ENCODE measurements around the gene UNKL.
"Not testable (repeated sequence)": the region's sequence is repeated elsewhere in the genome, so short reads cannot be mapped to it uniquely, and the experiment has no call there.

The UNKL gene

DNA sequence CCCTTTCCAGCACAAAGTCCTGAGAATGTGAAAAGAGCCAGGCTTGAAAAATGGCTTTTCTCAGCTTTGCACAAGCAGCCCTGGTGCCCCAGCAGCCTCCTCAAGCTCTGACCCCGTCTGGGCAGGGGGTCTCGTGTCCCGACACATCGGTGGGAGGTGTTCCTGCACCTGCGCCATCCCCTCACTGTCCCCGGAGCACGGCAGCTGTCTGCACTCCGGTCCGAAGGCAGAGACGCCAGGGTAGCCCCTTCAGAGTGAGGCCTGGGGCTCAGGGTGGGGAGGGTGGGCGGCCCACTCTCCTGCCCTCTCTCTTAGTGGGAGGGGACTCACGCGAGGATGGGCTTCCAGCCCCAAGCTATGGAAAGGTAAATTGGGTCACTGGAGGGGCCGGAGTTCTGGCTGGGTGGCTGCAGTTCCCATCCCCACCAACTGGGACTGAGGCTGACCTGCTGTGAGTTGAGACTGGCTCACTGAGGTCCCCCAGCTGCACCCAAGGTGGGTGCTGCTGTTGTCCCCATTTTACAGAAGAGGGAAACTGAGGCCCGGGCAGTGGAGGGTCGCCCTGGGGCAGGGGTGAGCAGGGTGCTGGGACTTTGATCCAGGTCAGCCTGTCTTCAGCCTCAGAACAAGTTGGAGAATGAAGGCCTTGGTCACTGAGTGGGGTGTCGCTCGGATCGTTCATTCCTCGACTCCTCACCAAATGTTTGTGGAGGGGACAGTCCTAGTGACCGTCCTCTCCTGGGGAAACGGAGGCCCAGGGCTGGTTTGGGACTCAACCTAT, 83.4 kb downstream of the UNKL start:
- peak overlapping the region in 1 of 2 donors; percentile 14 for H3K4me3 ChIP-seq (replicated peaks in 1 of 2; ENCODE audit: low read depth in 2 of 2, low read length in 2 of 2)
- TF ChIP-seq, protein P1, sequence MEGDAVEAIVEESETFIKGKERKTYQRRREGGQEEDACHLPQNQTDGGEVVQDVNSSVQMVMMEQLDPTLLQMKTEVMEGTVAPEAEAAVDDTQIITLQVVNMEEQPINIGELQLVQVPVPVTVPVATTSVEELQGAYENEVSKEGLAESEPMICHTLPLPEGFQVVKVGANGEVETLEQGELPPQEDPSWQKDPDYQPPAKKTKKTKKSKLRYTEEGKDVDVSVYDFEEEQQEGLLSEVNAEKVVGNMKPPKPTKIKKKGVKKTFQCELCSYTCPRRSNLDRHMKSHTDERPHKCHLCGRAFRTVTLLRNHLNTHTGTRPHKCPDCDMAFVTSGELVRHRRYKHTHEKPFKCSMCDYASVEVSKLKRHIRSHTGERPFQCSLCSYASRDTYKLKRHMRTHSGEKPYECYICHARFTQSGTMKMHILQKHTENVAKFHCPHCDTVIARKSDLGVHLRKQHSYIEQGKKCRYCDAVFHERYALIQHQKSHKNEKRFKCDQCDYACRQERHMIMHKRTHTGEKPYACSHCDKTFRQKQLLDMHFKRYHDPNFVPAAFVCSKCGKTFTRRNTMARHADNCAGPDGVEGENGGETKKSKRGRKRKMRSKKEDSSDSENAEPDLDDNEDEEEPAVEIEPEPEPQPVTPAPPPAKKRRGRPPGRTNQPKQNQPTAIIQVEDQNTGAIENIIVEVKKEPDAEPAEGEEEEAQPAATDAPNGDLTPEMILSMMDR (IDR thresholded peaks at IDR 0.05; ENCODE audit: low read depth, low read length), result no peak
- DNase-seq (ENCODE audit: low read depth in 2 of 2), result no peak

GRCh38 chr16:1330260-1330914, 84.1 kb downstream of the UNKL start:
- TF ChIP-seq, protein P1 (IDR thresholded peaks at IDR 0.05; ENCODE audit: low read depth, low read length), result peak; percentile 64
- no peak for DNase-seq (ENCODE audit: low read depth in 2 of 2)
- no peak overlapping the region for H3K4me3 ChIP-seq (replicated peaks in 1 of 2; ENCODE audit: low read depth in 2 of 2, low read length in 2 of 2)

DNA sequence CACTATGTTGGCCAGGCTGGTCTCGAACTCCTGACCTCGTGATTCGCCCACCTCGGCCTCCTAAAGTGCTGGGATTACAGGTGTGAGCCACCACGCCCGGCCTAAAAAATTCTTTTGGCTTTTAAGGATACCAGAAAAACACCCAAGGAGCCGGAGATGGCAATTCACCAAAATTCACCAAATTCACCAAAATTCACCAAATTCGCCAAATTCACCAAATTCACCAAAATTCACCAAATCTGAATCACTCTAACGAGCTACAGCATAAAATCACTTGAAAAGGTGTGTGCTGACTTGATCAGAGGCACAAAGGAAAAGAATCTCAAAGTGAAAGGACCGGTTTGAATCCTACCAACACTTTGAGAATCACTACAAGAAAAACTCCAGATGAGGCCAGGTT, 85.5 kb downstream of the UNKL start:
- not testable (repeated sequence) for DNase-seq (ENCODE audit: low read depth in 2 of 2); H3K4me3 ChIP-seq (replicated peaks in 1 of 2; ENCODE audit: low read depth in 2 of 2, low read length in 2 of 2)

DNA sequence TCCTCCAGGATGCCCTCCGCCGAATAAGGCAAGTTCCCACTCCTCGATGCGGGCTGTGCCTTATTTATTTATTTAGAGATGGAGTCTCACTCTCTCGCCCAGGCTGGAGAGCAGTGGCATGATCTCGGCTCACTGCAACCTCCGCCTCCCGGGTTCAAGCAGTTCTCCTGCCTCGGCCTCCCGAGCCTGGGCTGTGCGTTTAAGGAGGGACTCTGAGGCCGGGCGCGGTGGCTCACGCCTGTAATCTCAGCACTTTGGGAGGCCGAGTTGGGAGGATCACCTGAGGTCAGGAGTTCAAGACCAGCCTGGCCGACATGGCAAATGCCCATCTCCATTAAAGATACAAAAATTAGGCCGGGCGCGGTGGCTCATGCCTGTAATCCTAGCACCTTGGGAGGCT, 86.4 kb downstream of the UNKL start:
- DNase-seq (ENCODE audit: low read depth in 2 of 2); H3K4me3 ChIP-seq (replicated peaks in 1 of 2; ENCODE audit: low read depth in 2 of 2, low read length in 2 of 2): not testable (repeated sequence)

GRCh38 chr16:1327619-1327947, 86.9 kb downstream of the UNKL start:
- H3K4me3 ChIP-seq (replicated peaks in 1 of 2; ENCODE audit: low read depth in 2 of 2, low read length in 2 of 2), result no peak overlapping the region
- TF ChIP-seq, protein P1 (IDR thresholded peaks at IDR 0.05; ENCODE audit: low read depth, low read length), result no peak
- no peak for DNase-seq (ENCODE audit: low read depth in 2 of 2)

GRCh38 chr16:1326946-1327618, 87.4 kb downstream of the UNKL start:
- DNase-seq (ENCODE audit: low read depth in 2 of 2), result no peak
- H3K4me3 ChIP-seq (replicated peaks in 1 of 2; ENCODE audit: low read depth in 2 of 2, low read length in 2 of 2), result no peak overlapping the region
- TF ChIP-seq, protein P1 (IDR thresholded peaks at IDR 0.05; ENCODE audit: low read depth, low read length), result no peak

- H3K4me3 ChIP-seq (replicated peaks in 1 of 2; ENCODE audit: low read depth in 2 of 2, low read length in 2 of 2), result no peak overlapping the region
- no peak for DNase-seq (ENCODE audit: low read depth in 2 of 2)
- TF ChIP-seq, protein P1 (IDR thresholded peaks at IDR 0.05; ENCODE audit: low read depth, low read length), result no peak
Measured at GRCh38 chr16:1326391-1326790, 88.1 kb downstream of the UNKL start.

Measured in cardiac fibroblast (primary cell).